Left kidney (tissue), 2 donors: ENCODE results near the gene BET1. TPM values are rescaled to one million over a fixed set of nuclear protein-coding genes. Genes with fewer than 3 reads are reported as not detected.

Experiments
- DNase-seq: peaks from one replicate; pipeline ENCODE4 v3.0.0-alpha.2; 2013
- polyA plus RNA-seq: library from polyadenylated mRNA; unstranded; fragments of 120-200 nt; gene quantifications from one replicate; pipeline ENCODE4 v1.2.1, GENCODE V29; 2013; ENCODE audit not compliant: insufficient read length

Gene BET1
- polyA plus RNA-seq, 1 donor: 47.4 TPM

- DNase-seq: no peak
Measured at GRCh38 chr7:93964262-93964661, 39.9 kb downstream of the BET1 start.

GRCh38 chr7:93960986-93961385, 43.2 kb downstream of the BET1 start:
- no peak for DNase-seq

- DNase-seq: no peak
Measured at GRCh38 chr7:93958651-93959050, 45.5 kb downstream of the BET1 start.

GRCh38 chr7:93958216-93958615, 45.9 kb downstream of the BET1 start:
- DNase-seq: no peak

- DNase-seq: no peak
Measured at GRCh38 chr7:93957767-93958166, 46.4 kb downstream of the BET1 start.

GRCh38 chr7:93955304-93955703, 48.9 kb downstream of the BET1 start:
- DNase-seq: no peak

GRCh38 chr7:93949423-93949822, 54.7 kb downstream of the BET1 start:
- DNase-seq: no peak

- DNase-seq: no peak
Measured at GRCh38 chr7:93948873-93949272, 55.3 kb downstream of the BET1 start.

- no peak for DNase-seq
Measured at GRCh38 chr7:93948106-93948505, 56.0 kb downstream of the BET1 start.

- no peak for DNase-seq
Measured at GRCh38 chr7:93945756-93946535, 58.2 kb downstream of the BET1 start.

- no peak for DNase-seq
Measured at GRCh38 chr7:93945083-93945482, 59.1 kb downstream of the BET1 start.

GRCh38 chr7:93944673-93945072, 59.5 kb downstream of the BET1 start:
- DNase-seq: no peak

- DNase-seq: no peak
Measured at GRCh38 chr7:93943816-93944540, 60.2 kb downstream of the BET1 start.

Other genes starting within 250 kb of the BET1 start
- 10.3 TPM for gene TFPI2, start 113.6 kb downstream of the BET1 start, polyA plus RNA-seq
- gene GNGT1, start 97.8 kb downstream of the BET1 start, polyA plus RNA-seq: not detected
- 38.1 TPM for gene GNG11, start 82.6 kb downstream of the BET1 start, polyA plus RNA-seq